DND-41 (cell line): ENCODE measurements around the gene WIPI1.

ENCODE experiments used
- ATAC-seq: fragments of 200-7000 bp; cut with Tn5 transposase; 3 replicates; pipeline ENCODE4 v1.9.1; 2021; ENCODE audit warnings: low read depth; ENCODE audit not compliant: insufficient read depth
- DNase-seq: peaks from one replicate; pipeline ENCODE4 v3.0.0-alpha.2; 2020
- H2AFZ ChIP-seq: 2 replicates; pipeline ENCODE4 v1.6.0; 2012; ENCODE audit warnings: low read depth, low read length
- H3K27ac ChIP-seq: 2 replicates; pipeline ENCODE4 v1.5.1; 2012; ENCODE audit warnings: low read length, inconsistent platforms
- H3K27me3 ChIP-seq: fragments of 200-600 bp; sonication (generic); 2 replicates; pipeline ENCODE4 v1.6.0; 2012; ENCODE audit warnings: low read length, mild to moderate bottlenecking, inconsistent platforms; ENCODE audit not compliant: insufficient read depth, poor library complexity
- H3K36me3 ChIP-seq: 2 replicates; pipeline ENCODE4 v1.5.1; 2012; ENCODE audit warnings: low read length, inconsistent platforms; ENCODE audit not compliant: insufficient read depth
- H3K4me1 ChIP-seq: 2 replicates; pipeline ENCODE4 v1.5.1; 2012; ENCODE audit warnings: mild to moderate bottlenecking, low read length; ENCODE audit not compliant: insufficient read depth
- H3K4me2 ChIP-seq: 2 replicates; pipeline ENCODE4 v1.6.0; 2012; ENCODE audit warnings: mild to moderate bottlenecking, moderate library complexity, low read length, inconsistent platforms; ENCODE audit not compliant: insufficient read depth
- H3K4me3 ChIP-seq, 2 experiments: fragments of 200-600 bp in 1 of 2; shearing (Covaris generic) in 1 of 2; 2 replicates each; pipeline ENCODE4 v1.5.1; 2012 to 2016; ENCODE audit warnings: inconsistent platforms in 2 of 2, low read length in 2 of 2, mild to moderate bottlenecking in 2 of 2, low read depth in 1 of 2, moderate library complexity in 1 of 2
- H3K79me2 ChIP-seq: 2 replicates; pipeline ENCODE4 v1.6.0; 2012; ENCODE audit warnings: low read length, inconsistent platforms; ENCODE audit not compliant: insufficient read depth
- H3K9ac ChIP-seq: 2 replicates; pipeline ENCODE4 v1.6.0; 2012; ENCODE audit warnings: low read depth, mild to moderate bottlenecking, inconsistent platforms, low read length, moderate library complexity
- H3K9me3 ChIP-seq: 2 replicates; pipeline ENCODE4 v1.5.1; 2012; ENCODE audit warnings: low read length, moderate library complexity, mild to moderate bottlenecking, inconsistent platforms; ENCODE audit not compliant: insufficient read depth, severe bottlenecking
- H4K20me1 ChIP-seq: 2 replicates; pipeline ENCODE4 v1.6.0; 2012; ENCODE audit warnings: low read length; ENCODE audit not compliant: insufficient read depth
- EZH2 ChIP-seq: IDR thresholded peaks from 3 replicates; pipeline ENCODE4 v1.6.1; 2012; ENCODE audit warnings: borderline replicate concordance, low read depth, mild to moderate bottlenecking, moderate library complexity, low read length, inconsistent platforms; ENCODE audit not compliant: severe bottlenecking
- TF ChIP-seq, protein P1 (sequence below): IDR thresholded peaks from 2 replicates; pipeline ENCODE4 v1.5.1; 2012; ENCODE audit warnings: borderline replicate concordance, low read length, moderate library complexity, mild to moderate bottlenecking; ENCODE audit not compliant: poor library complexity, severe bottlenecking; ENCODE audit errors: extremely low read depth

WIPI1 gene

DNA sequence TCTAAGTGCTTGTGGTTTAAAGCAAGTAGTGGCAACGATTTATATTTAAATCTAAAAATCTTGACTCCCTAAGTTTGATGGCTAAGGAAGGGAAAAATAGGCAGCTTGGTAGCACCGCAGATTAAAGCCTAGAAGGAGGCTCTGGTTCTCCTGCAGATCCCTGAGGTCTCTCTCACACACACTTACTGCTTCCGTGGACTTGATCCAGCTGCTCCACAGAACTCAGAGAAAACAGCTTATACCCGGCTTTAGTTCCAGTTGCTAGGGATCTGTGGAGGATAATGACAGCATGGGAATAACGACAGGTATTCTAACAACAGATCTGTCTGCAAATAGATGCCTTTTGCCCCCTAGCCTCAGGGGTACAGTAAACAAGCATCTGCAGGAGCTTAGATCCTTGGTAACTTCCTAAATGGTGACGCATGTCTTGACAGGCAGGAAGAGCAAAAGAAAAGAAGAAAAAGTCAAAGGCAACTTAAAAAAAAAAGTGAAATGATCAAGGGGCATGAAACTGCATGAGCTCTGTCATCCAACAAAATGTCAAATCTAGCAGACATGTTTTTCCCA is 4.5 kb downstream of the WIPI1 start:
- Histone ChIP-seq H2AFZ (no peak overlapping the region), H3K4me3 (no peak overlapping the region), H3K36me3 (peaks cover 5% of the 10 kb centered on the region; the same call in 1 of the 2 replicates), H3K9ac (no peak overlapping the region), H4K20me1 (no peaks in the 10 kb centered on the region), H3K27ac (no peak overlapping the region), H3K4me1 (peaks cover 14% of the 10 kb centered on the region), H3K79me2 (no peaks in the 10 kb centered on the region), H3K4me2 (no peak overlapping the region), H3K9me3 (no peaks in the 10 kb centered on the region), H3K27me3 (no peaks in the 10 kb centered on the region)
- ATAC-seq (no peak), DNase-seq (no peak)
- TF ChIP-seq, protein P1, sequence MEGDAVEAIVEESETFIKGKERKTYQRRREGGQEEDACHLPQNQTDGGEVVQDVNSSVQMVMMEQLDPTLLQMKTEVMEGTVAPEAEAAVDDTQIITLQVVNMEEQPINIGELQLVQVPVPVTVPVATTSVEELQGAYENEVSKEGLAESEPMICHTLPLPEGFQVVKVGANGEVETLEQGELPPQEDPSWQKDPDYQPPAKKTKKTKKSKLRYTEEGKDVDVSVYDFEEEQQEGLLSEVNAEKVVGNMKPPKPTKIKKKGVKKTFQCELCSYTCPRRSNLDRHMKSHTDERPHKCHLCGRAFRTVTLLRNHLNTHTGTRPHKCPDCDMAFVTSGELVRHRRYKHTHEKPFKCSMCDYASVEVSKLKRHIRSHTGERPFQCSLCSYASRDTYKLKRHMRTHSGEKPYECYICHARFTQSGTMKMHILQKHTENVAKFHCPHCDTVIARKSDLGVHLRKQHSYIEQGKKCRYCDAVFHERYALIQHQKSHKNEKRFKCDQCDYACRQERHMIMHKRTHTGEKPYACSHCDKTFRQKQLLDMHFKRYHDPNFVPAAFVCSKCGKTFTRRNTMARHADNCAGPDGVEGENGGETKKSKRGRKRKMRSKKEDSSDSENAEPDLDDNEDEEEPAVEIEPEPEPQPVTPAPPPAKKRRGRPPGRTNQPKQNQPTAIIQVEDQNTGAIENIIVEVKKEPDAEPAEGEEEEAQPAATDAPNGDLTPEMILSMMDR = no peak
- TF ChIP-seq EZH2 = no peak

DNA sequence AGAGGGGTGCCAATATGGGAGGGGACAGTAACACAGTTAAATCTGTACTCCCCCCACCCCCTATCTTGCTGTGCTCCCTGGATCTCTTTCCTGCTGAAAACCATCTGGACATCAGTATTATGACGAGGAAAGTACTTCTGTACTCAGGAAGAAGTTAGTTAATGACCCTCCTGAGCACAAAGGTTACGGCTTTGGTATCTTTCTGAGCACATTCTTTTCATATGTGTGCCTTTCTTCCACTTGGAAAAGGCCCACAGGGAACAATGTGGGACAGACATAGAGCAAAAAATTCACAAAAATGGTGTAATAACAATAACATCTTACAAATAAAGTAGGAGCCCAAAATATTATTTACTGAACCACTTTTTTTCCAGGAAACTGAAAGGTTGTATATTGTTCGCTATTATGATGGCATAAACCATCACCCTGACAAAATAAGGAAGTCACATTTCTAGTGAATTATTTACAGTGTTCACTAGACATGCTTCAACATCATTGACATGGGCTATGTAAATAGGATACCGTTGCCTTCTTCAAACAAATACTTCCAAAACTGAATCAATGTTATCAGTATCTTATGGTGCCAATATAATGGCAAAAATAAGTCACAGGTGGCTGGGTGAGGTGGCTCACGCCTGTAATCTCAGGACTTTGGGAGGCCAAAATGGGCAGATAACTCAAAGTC is 5.5 kb downstream of the WIPI1 start:
- H3K9ac ChIP-seq = no peak overlapping the region
- no peak overlapping the region for H3K4me2 ChIP-seq
- no peaks in the 10 kb centered on the region for H3K79me2 ChIP-seq
- H3K4me1 ChIP-seq = peaks cover 9% of the 10 kb centered on the region
- ATAC-seq (no peak), DNase-seq (no peak)
- no peaks in the 10 kb centered on the region for H3K27me3 ChIP-seq
- TF ChIP-seq, protein P1 = no peak
- no peak for TF ChIP-seq EZH2
- no peak overlapping the region for H3K4me3 ChIP-seq
- no peaks in the 10 kb centered on the region for H3K9me3 ChIP-seq
- no peak overlapping the region for H2AFZ ChIP-seq
- H3K36me3 ChIP-seq = peaks cover 5% of the 10 kb centered on the region; the same call in 1 of the 2 replicates
- no peaks in the 10 kb centered on the region for H4K20me1 ChIP-seq
- no peak overlapping the region for H3K27ac ChIP-seq

DNA sequence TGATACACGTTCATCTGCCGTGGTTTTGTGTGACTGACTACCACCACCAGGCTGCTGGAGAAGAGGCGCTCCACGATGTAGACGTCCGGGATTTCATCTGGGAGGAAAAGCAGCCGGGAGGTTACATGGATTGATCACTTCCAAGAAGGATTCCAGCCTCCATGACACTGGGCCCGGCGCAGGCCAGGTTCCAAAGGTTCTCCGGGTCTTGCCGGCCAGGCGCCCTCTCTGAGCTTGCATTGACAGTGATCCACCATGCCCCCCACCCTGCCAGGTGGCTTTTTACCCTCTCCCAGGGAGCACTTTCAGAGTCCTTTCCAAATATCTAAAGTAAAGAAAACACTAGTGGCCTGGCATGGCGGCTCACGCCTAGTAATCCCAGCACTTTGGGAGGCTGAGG is 6.5 kb downstream of the WIPI1 start:
- no peaks in the 10 kb centered on the region for H3K27me3 ChIP-seq
- no peak for TF ChIP-seq EZH2
- TF ChIP-seq, protein P1 = no peak
- no peaks in the 10 kb centered on the region for H3K9me3 ChIP-seq
- no peaks in the 10 kb centered on the region for H3K79me2 ChIP-seq
- H3K9ac ChIP-seq = no peak overlapping the region
- H3K36me3 ChIP-seq = peaks cover 5% of the 10 kb centered on the region; the same call in 1 of the 2 replicates
- no peak for DNase-seq
- ATAC-seq = no peak
- H3K4me3 ChIP-seq = no peak overlapping the region
- H2AFZ ChIP-seq = no peak overlapping the region
- no peak overlapping the region for H3K4me2 ChIP-seq
- H4K20me1 ChIP-seq = no peaks in the 10 kb centered on the region
- H3K27ac ChIP-seq = no peak overlapping the region
- H3K4me1 ChIP-seq = no peaks in the 10 kb centered on the region; the same call in 1 of the 2 replicates

DNA sequence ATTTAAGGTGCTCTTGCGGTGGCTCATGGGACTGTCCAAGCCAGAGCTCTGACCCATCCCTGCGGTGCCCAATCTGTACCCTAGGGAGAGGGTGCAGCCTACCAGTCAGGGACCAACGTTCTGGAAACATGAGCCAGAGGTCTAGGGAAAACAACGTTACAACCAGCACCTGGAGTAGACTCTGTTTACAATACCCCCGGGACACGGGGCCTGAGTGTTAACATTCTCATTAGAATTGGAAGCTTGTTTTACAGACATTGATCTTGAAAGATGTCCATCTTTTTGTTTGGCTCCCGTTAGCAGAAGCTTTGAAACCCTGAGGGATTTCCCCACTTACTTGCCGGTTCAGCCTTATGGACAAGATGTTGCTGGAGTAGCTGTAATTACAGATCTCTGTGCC is 6.9 kb downstream of the WIPI1 start:
- Histone ChIP-seq H3K79me2 (no peaks in the 10 kb centered on the region), H3K27me3 (no peaks in the 10 kb centered on the region), H3K9ac (no peak overlapping the region), H3K4me1 (no peaks in the 10 kb centered on the region; the same call in 1 of the 2 replicates), H3K36me3 (peaks cover 5% of the 10 kb centered on the region; the same call in 1 of the 2 replicates), H3K27ac (no peak overlapping the region), H2AFZ (no peak overlapping the region), H4K20me1 (no peaks in the 10 kb centered on the region), H3K9me3 (no peaks in the 10 kb centered on the region), H3K4me2 (no peak overlapping the region), H3K4me3 (no peak overlapping the region)
- ATAC-seq (no peak), DNase-seq (no peak)
- TF ChIP-seq, protein P1 = no peak
- no peak for TF ChIP-seq EZH2
